SH-SY5Y (cell line): ENCODE data around the gene RAB15.

ENCODE experiments used
- GATA2 ChIP-seq: IDR thresholded peaks from 2 replicates; pipeline ENCODE4 v1.6.1; 2011; ENCODE audit warnings: mild to moderate bottlenecking, low read depth, low read length
- GATA3 ChIP-seq: IDR thresholded peaks from 2 replicates; pipeline ENCODE4 v1.6.1; 2011; ENCODE audit warnings: low read depth, mild to moderate bottlenecking, low read length, moderate library complexity

GRCh38 chr14:64955297-64955696 lies 16.8 kb downstream of the RAB15 start:
- TF ChIP-seq GATA2 (no peak), GATA3 (no peak)
